Smooth muscle cell (in vitro differentiated cells): Measurements from ENCODE around the gene SSH3. TPM values are rescaled to one million over a fixed set of nuclear protein-coding genes. Genes with fewer than 3 reads are reported as not detected.

Experiments used
- DNase-seq: peaks from one replicate; lab custom pipeline; 2025; ENCODE audit not compliant: unreplicated experiment; lab: John Stamatoyannopoulos, UW
- H2AFZ ChIP-seq: fragments of 200-600 bp; sonication (generic); 2 replicates; pipeline ENCODE4 v1.6.0; 2016; ENCODE audit warnings: antibody characterized with exemption, low read depth, mild to moderate bottlenecking
- H3F3A ChIP-seq: fragments of 200-600 bp; sonication (generic); 2 replicates; pipeline ENCODE4 v1.6.0; 2017; ENCODE audit warnings: antibody characterized with exemption, low read depth
- H3K27ac ChIP-seq: fragments of 200-600 bp; sonication (generic); 2 replicates; pipeline ENCODE4 v1.5.1; 2016; ENCODE audit warnings: low read depth, mild to moderate bottlenecking
- H3K27me3 ChIP-seq: fragments of 200-600 bp; sonication (generic); 2 replicates; pipeline ENCODE4 v1.6.1; 2016; ENCODE audit warnings: low read depth, mild to moderate bottlenecking
- H3K36me3 ChIP-seq: fragments of 200-600 bp; sonication (generic); 2 replicates; pipeline ENCODE4 v1.5.1; 2016; ENCODE audit warnings: low read depth
- H3K4me1 ChIP-seq: fragments of 200-600 bp; sonication (generic); 2 replicates; pipeline ENCODE4 v1.5.1; 2016; ENCODE audit warnings: low read depth
- H3K4me2 ChIP-seq: fragments of 200-600 bp; sonication (generic); 2 replicates; pipeline ENCODE4 v1.6.0; 2016; ENCODE audit warnings: mild to moderate bottlenecking
- H3K4me3 ChIP-seq: fragments of 200-600 bp; sonication (generic); 2 replicates; pipeline ENCODE4 v1.5.1; 2016; ENCODE audit warnings: mild to moderate bottlenecking
- H3K79me2 ChIP-seq: fragments of 200-600 bp; sonication (generic); 2 replicates; pipeline ENCODE4 v1.6.0; 2016; ENCODE audit warnings: low read depth, mild to moderate bottlenecking
- H3K9ac ChIP-seq: fragments of 200-600 bp; sonication (generic); 2 replicates; pipeline ENCODE4 v1.6.0; 2016; ENCODE audit warnings: low read depth
- H3K9me3 ChIP-seq: fragments of 200-600 bp; sonication (generic); replicated peaks from 2 replicates; pipeline ENCODE4 v1.5.1; 2016; ENCODE audit warnings: low read depth
- H4K20me1 ChIP-seq: fragments of 200-600 bp; sonication (generic); 2 replicates; pipeline ENCODE4 v1.6.0; 2016; ENCODE audit warnings: low read depth
- CTCF ChIP-seq: fragments of 200-600 bp; sonication (generic); IDR thresholded peaks from 2 replicates; pipeline ENCODE4 v1.5.1; 2017; ENCODE audit warnings: borderline replicate concordance, mild to moderate bottlenecking, antibody characterized with exemption; ENCODE audit not compliant: insufficient read depth, poor library complexity, severe bottlenecking
- WGBS: methylation state at CpG from one replicate; pipeline ENCODE4 v1.1.7; 2016; ENCODE audit warnings: low lambda C conversion rate; 5-methylcytosine and 5-hydroxymethylcytosine counted together
- polyA plus RNA-seq: library from polyadenylated mRNA; unstranded; fragments of >200 nt; fragmentation: Nextera tagmentation; extraction: Ambion mirVana; gene quantifications from 2 replicates; pipeline ENCODE4 v1.2.1, GENCODE V29; 2016
- total RNA-seq: library from RNA; depleted of rRNA; stranded (reverse); fragments of >200 nt; gene quantifications from 2 replicates; pipeline ENCODE4 v1.2.3, GENCODE V29; 2014

Gene SSH3
- total and polyA plus RNA-seq, 2 experiments from 2014 or later, result 23.9 to 29.3 TPM

GRCh38 chr11:67313125-67313890 is 10.0 kb downstream of the SSH3 start:
- Histone ChIP-seq H3K4me3 (no peak overlapping the region), H3K27ac (peak overlapping the region; percentile 59), H3K79me2 (no peaks in the 10 kb centered on the region), H3K9me3 (no peaks in the 10 kb centered on the region), H3K9ac (no peak overlapping the region), H3F3A (no peaks in the 10 kb centered on the region), H3K36me3 (no peaks in the 10 kb centered on the region), H3K4me2 (no peak overlapping the region), H3K4me1 (no peaks in the 10 kb centered on the region), H3K27me3 (no peaks in the 10 kb centered on the region), H4K20me1 (no peaks in the 10 kb centered on the region), H2AFZ (no peak overlapping the region)
- no peak for DNase-seq
- WGBS, result 91% methylated on average over 11 of the region's 11 CpGs
- TF ChIP-seq CTCF, result no peak

GRCh38 chr11:67314218-67314617 is 10.9 kb downstream of the SSH3 start:
- H3K9ac ChIP-seq, result no peak overlapping the region
- H4K20me1 ChIP-seq, result no peaks in the 10 kb centered on the region
- H3K4me2 ChIP-seq, result no peak overlapping the region
- no peak overlapping the region for H2AFZ ChIP-seq
- H3K79me2 ChIP-seq, result no peaks in the 10 kb centered on the region
- no peaks in the 10 kb centered on the region for H3F3A ChIP-seq
- no peak overlapping the region for H3K4me3 ChIP-seq
- no peaks in the 10 kb centered on the region for H3K36me3 ChIP-seq
- TF ChIP-seq CTCF, result no peak
- WGBS, result 91% methylated on average over 2 of the region's 2 CpGs
- no peaks in the 10 kb centered on the region for H3K4me1 ChIP-seq
- no peaks in the 10 kb centered on the region for H3K27me3 ChIP-seq
- no peak overlapping the region for H3K27ac ChIP-seq
- H3K9me3 ChIP-seq, result no peaks in the 10 kb centered on the region
- no peak for DNase-seq

GRCh38 chr11:67315325-67315909 is 12.1 kb downstream of the SSH3 start:
- no peak overlapping the region for H3K4me2 ChIP-seq
- DNase-seq, result no peak
- H3K79me2 ChIP-seq, result no peaks in the 10 kb centered on the region
- no peak overlapping the region for H3K27ac ChIP-seq
- no peak for TF ChIP-seq CTCF
- H3K4me3 ChIP-seq, result no peak overlapping the region
- WGBS, result 97% methylated on average over 9 of the region's 9 CpGs
- H3K27me3 ChIP-seq, result no peaks in the 10 kb centered on the region
- H3K36me3 ChIP-seq, result no peaks in the 10 kb centered on the region
- no peaks in the 10 kb centered on the region for H3K9me3 ChIP-seq
- no peaks in the 10 kb centered on the region for H4K20me1 ChIP-seq
- no peak overlapping the region for H2AFZ ChIP-seq
- no peaks in the 10 kb centered on the region for H3F3A ChIP-seq
- no peaks in the 10 kb centered on the region for H3K4me1 ChIP-seq
- no peak overlapping the region for H3K9ac ChIP-seq

- under 1% methylated on average over 10 of the region's 10 CpGs for WGBS
- Histone ChIP-seq H2AFZ (peak overlapping the region; percentile 78), H4K20me1 (no peaks in the 10 kb centered on the region), H3K36me3 (no peaks in the 10 kb centered on the region), H3K4me2 (peak overlapping the region; percentile 91), H3K27ac (peak overlapping the region; percentile 65), H3K9ac (peak overlapping the region; percentile 31), H3K4me3 (peak overlapping the region; percentile 74), H3K79me2 (no peaks in the 10 kb centered on the region), H3F3A (no peaks in the 10 kb centered on the region), H3K9me3 (no peaks in the 10 kb centered on the region), H3K27me3 (no peaks in the 10 kb centered on the region), H3K4me1 (no peaks in the 10 kb centered on the region)
- DNase-seq, result no peak
- no peak for TF ChIP-seq CTCF
Measured at GRCh38 chr11:67316882-67317204, 13.5 kb downstream of the SSH3 start.
